Measurements from ENCODE around the gene MAN2B2.

The MAN2B2 gene

GRCh38 chr4:6581566-6582121 is 6.7 kb downstream of the MAN2B2 start:
- TF ChIP-seq CTCF (IDR thresholded peaks at IDR 0.05; ENCODE audit: insufficient read depth, low read length, missing control alignments): no peak
- no peak overlapping the region for H3K4me3 ChIP-seq (ENCODE audit: low read depth, low read length)
- POLR2A ChIA-PET: no interaction called here
- DNase-seq (ENCODE audit: low read depth, low spot score): no peak
- CTCF ChIA-PET: no interaction called here

GRCh38 chr4:6582889-6583490 is 8.0 kb downstream of the MAN2B2 start:
- no peak for DNase-seq (ENCODE audit: low read depth, low spot score)
- CTCF ChIA-PET: no interaction called here
- no peak for TF ChIP-seq CTCF (IDR thresholded peaks at IDR 0.05; ENCODE audit: insufficient read depth, low read length, missing control alignments)
- POLR2A ChIA-PET: no interaction called here
- H3K4me3 ChIP-seq (ENCODE audit: low read depth, low read length): no peak overlapping the region

- CTCF ChIA-PET: no interaction called here
- DNase-seq (ENCODE audit: low read depth, low spot score): no peak
- no peak for TF ChIP-seq CTCF (IDR thresholded peaks at IDR 0.05; ENCODE audit: insufficient read depth, low read length, missing control alignments)
- POLR2A ChIA-PET: no interaction called here
- no peak overlapping the region for H3K4me3 ChIP-seq (ENCODE audit: low read depth, low read length)
Observed at GRCh38 chr4:6584865-6585264, 9.9 kb downstream of the MAN2B2 start.

- ChIA-PET POLR2A (interaction anchor here (1.5 kb wide), 1 partner anchor 12 kb away, joined by 4 read pairs; the partner anchor contains the start of gene MAN2B2), CTCF (no interaction called here)
- H3K4me3 ChIP-seq (ENCODE audit: low read depth, low read length): no peak overlapping the region
- TF ChIP-seq CTCF (IDR thresholded peaks at IDR 0.05; ENCODE audit: insufficient read depth, low read length, missing control alignments): no peak
- no peak for DNase-seq (ENCODE audit: low read depth, low spot score)
Observed at GRCh38 chr4:6586715-6587325, 11.8 kb downstream of the MAN2B2 start.

GRCh38 chr4:6589444-6589843 is 14.5 kb downstream of the MAN2B2 start:
- CTCF ChIA-PET: interaction anchor here (1.1 kb wide), 1 partner anchor 14 kb away, joined by 3 read pairs; no protein-coding TSS in a partner anchor

More at GRCh38 chr4:6589444-6589843, 14.5 kb downstream of the MAN2B2 start:
- no peak for DNase-seq (ENCODE audit: low read depth, low spot score)
- TF ChIP-seq CTCF (IDR thresholded peaks at IDR 0.05; ENCODE audit: insufficient read depth, low read length, missing control alignments): no peak
- no peak overlapping the region for H3K4me3 ChIP-seq (ENCODE audit: low read depth, low read length)
- POLR2A ChIA-PET: no interaction called here

Data from AG04449 (cell line).